Stimulated activated CD8-positive, alpha-beta memory T cell treated with anti-CD3 and anti-CD28 coated beads, Interleukin-12 subunit alpha, Interleukin-12 subunit beta, amount 100 ng/mL, for 1 hour (primary cell): ENCODE measurements around the gene SDK1.
"Not testable (repeated sequence)": the region's sequence is repeated elsewhere in the genome, so short reads cannot be mapped to it uniquely, and the experiment has no call there.

ENCODE experiments used
- DNase-seq: peaks from one replicate; pipeline ENCODE4 v3.0.0-alpha.2; 2020; ENCODE audit warnings: low read depth

SDK1 gene

DNA sequence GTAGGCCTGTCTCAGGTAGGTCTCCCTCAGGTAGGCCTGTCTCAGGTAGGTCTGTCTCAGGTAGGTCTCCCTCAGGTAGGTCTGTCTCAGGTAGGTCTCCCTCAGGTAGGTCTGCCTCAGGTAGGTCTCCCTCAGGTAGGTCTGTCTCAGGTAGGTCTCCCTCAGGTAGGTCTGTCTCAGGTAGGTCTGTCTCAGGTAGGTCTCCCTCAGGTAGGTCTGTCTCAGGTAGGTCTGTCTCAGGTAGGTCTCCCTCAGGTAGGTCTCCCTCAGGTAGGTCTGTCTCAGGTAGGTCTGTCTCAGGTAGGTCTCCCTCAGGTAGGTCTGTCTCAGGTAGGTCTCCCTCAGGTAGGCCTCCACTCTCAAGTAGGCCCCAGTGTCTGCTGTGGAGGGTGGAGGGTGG lies 281.1 kb downstream of the SDK1 start:
- not testable (repeated sequence) for DNase-seq

DNA sequence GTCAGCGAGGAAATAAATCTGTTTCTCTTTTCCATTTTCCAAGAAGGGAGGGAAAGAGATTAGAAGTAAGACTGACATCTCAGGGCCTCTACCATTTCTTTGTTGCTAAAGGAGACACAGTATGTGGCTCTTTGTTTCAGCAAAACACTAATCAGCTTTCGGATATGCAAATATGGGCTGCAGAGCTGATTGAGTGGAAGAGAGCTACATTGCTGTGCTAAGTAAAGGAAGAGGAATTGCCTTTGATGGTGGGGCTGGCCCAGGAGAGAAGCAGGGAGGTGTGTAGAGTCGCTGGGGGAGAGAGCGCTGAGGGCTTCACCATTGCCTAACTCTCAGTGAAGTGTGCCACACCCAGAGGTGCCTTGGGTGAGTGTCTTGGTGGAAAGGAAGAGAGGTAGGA lies 284.8 kb downstream of the SDK1 start:
- no peak for DNase-seq

DNA sequence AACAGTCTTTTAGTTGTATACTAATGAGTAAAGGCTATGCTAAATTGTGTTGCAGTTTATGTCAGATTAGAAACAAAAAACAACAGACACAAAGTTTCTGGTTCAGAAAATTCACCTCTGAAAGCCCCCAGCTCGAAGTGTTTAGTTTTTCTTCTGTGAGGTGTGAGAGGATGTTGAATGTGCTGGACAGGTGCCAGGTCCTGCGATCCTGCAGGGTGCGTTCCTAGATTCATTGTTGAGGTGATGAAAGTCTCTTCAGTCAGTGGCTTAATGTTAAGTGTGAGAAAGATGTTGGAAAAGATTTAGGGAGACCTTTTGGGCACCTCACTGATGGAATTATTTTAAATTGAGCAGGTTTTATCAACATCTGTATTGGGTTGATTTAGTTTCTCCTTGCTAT lies 287.3 kb downstream of the SDK1 start:
- DNase-seq, result no peak

DNA sequence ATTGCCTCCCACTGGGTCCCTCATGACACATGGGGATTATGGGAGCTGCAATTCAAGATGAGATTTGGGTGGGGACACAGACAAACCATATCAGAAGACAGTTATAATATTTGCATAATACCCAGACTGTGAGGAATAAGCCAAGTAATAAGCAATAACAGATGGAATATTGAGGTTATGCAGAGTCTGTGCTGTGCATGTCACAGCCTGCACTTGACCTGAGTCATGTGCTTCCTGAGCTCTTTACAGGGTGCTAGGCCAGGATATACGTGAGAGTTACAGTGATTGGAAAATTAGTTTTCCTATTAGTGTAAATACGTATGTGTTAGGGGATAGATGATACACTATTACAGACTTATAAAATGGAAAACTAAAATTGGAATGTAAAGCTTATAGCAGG lies 288.7 kb downstream of the SDK1 start:
- no peak for DNase-seq

DNA sequence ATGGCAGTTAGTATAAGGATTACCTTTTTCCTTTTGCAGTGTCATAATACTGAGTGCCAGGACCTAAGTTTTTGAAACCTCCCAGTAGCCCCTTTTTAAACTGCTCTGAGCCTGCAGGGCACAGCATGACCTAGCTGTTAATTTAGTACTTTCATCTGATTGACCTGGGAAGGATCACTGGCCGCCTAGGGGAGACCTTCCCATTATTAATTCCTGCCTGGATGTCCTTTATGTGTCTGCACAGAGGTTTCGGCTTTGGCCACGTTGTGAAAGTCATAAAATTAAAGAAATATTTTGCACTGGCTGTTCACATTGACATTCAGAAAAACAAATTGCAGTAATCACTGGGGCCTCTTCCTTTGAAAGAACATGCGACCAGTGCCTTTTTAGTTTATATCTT lies 290.2 kb downstream of the SDK1 start:
- DNase-seq, result no peak

DNA sequence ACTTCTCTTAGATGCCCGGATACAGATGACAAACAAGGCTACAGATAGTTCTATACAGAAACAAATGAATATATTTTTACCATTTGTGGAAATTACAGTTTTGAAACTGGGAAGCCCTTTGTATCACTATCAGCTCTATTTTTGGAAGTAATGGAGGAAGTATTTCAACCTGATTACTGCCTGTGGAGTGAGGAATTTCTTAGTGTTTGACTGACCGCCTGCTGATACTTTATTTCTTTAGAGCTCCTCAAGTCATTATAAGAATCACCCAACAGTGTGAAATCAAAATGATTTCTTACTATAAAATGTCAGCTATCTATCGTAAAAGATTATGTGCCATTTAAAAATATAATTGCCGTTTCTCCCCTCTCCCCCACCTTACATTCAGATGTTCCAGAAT lies 290.9 kb downstream of the SDK1 start:
- no peak for DNase-seq

DNA sequence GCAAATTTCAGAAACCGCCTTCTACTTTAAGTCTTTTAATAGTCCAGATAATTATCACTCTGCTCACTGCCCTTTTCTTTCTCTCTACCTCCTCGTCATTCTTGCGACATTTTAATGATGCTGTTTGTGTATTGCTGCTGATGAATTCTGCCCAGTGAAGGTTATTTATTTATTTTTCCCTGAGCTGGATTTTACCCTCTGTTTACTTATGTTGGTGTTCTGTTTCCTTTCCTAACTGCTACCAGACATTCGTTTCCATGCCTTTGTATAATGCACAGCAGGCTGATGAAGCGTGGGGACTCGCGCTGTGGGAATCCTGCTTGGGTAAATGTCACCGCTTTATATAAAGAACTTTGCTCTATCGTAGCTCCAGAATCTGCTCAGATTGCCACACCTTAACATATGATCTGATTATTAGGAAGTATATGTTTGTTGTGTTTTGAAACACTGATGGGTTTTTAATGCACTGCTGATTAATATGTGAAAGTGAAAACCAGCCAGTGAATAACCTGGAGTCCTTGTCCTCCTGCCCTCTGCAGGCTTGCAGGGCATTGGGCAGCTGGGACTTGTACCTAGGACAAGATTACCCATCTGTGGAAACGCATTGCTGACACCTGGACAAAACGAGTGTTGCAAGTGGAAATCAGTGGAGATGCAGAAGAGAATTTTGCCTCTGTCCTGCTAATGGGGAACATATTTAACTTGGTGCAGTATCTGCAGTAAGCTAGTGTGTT lies 291.5 kb downstream of the SDK1 start:
- no peak for DNase-seq

DNA sequence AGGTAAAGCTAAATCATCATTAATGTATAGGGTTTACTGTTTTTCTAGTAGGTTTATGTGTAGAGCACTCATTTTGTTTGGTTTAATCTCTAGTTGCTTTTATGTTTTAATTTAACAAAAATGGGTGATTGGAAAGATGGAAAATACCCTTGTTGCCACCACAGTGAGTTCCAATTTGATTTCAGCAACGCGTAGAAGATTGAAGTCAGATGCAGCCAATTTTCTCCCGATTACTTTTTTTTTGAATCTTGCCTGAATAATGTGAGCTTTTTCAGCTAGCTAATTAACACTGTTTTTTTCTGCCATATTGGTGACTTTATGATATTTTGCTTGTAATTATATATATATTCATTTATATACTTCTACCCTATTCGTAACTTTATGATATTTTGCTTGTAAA lies 293.8 kb downstream of the SDK1 start:
- no peak for DNase-seq

DNA sequence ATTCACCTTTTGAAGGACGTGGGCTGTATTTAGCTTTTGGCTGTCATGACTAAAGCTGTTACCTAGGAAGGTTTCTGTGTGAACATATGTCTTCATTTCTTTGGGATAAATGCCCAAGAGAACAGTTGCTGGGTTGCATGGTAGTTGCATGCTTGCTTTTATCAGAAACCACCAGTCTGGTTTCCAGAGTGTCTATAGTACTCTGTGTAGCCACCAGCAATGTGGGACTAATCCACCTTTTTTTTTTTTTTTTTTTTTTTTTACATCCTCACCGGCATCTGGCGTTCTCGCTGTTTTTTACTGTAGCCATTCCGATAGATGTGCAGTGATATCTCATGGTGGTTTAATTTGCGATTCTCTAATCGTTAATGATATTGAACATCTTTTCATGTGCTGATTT lies 297.8 kb downstream of the SDK1 start:
- no peak for DNase-seq

DNA sequence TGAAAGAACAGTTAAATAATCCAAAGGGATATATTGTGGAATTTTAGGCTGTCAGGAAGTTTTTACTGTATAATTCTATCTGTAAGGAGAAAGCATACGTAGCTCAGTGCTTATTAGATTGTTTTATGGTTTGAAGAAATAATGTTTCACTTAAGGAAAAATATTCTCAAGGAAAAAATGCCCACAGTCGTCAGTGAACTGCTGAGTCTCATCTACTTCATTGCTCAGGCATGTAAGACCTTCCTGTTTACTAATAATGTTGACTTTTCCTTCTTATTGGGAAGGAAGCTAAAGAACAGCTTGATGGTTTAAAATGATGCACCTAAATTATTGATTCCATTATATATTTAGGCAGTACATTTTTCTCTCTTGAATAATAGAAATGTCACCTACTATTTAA lies 304.2 kb downstream of the SDK1 start:
- no peak for DNase-seq

DNA sequence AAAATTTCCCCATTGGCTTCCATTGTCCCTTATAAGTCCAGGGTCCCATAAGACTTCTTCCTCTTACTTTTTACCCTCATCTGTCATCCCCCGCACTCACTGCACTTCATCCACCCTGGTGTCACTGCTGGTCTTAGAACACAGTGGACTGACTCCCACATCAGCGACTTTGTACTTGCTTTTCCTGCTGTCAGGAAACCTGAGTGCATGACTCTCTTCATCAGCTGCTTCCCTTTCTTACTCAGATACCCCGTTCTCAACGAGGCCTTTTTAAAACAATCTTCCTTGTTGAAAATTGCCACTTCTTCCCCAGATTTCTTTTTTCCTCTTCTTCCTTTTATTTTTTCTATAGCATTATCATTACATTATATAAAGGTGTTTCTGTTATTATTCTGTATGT lies 305.4 kb downstream of the SDK1 start:
- DNase-seq, result no peak

DNA sequence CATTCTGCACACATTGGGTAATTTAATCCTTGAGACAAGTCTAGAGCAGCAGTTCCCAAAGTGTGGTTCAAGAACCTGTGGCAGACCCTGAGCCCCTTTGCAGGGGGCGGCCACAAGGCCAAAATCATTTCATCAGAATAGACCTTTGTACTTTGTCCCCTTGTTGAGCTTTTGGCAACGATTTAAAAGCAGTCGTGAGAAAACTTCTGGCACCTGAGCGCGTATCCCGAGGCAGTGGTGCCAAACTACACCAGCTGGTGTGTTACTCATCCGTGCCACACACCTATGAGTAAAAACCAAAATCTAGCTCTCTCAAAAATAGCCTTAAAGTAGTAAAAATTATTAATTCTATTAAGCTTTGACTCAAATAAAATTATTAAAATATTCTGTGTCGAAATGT lies 306.8 kb downstream of the SDK1 start:
- DNase-seq, result no peak

DNA sequence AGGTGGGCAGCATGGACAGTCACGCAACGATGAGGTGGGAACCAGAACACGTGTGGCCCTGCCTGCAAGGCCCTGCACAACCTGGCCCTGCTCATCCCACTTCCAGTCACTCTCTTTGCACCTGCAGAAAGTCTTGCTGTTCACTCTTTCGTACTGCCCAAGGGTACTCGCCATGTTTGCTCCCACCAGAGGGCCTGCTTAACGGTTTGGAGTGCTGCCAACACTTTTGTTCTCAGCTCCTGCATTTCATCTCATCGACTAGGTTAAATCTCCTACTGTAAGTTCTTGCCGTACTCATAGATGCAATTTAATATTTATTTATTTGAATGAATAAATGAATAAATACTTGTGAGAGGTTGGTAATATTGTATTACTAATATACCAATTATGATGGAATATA lies 315.3 kb downstream of the SDK1 start:
- no peak for DNase-seq

DNA sequence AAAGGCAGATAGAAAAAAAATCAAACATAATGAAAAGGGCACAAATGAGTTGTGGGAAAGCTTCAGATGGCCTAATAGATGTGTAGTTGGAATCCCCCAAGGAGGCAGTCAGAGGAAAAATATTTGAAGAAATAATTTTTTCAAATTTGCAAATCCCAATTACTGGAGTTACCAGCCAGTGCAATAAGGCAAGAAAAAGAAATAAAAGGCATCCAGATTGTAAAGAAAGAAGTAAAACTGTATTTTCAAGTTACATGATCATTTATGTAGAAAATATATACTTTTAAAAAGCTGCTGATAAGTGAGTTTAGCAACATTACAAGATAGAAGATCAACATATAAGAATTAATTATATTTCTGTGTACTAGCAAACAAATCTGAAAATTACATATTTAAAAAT lies 329.0 kb downstream of the SDK1 start:
- no peak for DNase-seq

DNA sequence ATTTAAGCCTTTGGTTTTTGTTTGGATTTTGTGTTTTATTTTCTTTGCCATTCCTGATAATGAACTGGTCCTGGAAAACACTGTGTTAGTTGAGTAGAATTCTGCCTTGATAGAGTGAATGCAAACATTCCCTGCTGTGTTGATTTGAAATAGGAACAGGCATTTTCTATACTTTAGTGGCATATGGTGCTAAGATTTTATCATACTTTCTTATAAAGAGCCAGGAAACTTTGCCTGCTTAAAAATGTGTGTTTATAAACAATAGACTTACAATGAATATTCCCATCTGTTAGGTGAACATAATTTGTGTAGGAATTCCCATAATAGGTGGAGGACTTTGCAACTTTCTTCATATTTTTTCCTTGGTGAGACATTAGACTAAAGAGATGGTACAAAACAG lies 333.3 kb downstream of the SDK1 start:
- no peak for DNase-seq

DNA sequence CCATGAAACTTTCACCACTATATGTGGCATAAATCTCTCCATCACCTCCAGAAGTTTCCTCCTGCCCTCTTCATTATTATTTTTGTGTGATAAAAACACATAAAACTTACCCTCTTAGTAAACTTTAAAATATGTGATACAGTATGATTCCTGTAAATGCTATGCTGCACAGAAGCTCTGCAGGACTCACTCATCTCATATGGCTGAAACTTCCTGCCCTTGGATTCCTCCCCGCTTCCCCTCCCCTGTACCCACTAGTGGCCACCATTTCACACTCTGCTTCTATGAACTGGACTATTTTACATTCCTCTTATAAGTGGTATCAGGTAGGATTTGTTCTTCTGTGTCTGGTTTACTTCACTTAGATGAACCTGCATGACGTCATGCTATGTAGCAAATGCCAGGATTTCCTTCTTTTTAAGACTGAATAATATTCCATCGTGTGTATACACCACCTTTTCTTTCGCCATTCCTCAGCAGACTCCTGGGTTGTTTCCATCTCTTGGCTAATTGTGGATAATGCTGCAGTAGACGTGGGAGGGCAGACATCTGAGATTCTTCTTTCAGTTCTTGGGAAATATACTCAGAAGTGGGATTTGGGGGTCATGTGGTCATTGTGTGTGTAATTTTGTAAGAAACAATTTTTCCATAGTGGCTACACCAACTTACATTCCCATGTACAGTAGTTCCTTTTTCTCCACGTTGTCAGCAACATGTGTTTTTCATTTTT lies 335.2 kb downstream of the SDK1 start:
- no peak for DNase-seq

DNA sequence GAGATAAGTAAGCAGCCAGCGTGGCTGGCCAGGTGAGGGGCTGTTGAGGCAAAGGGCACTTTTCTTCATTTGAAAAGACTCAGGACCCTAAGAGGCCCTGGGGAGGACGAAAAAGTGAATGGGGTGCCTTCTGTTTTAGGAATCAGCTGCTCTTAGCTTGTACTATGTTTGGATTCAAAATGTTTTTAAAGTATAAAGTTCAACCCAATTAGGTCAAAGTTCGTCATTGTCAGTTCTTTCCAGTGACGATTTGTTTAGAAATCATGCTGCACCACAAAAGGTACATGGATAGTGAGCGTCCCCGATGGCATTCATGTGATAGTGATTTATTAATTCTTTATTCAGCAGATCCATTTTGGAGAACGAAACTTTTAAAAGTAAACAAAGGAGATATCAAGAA lies 338.2 kb downstream of the SDK1 start:
- DNase-seq, result no peak

DNA sequence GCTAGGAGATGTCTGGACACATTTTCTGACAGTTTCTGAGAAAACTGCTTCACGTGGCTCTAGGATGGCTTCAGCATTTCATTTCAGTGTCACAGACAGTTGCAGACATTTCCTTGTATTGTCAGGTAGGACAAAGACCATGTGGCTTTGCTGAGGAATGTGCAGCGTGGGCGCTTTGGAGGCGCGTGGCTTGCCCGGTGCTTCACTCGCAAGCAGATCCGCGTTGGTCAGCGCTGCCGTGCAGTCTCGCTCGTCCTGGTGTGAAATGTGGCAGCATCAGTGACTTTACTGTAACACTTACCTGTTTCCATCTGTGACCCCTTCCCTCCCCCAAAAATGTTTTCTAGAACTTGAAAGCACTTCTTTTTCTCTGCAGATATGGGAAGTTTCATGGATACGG lies 340.5 kb downstream of the SDK1 start:
- DNase-seq, result no peak

DNA sequence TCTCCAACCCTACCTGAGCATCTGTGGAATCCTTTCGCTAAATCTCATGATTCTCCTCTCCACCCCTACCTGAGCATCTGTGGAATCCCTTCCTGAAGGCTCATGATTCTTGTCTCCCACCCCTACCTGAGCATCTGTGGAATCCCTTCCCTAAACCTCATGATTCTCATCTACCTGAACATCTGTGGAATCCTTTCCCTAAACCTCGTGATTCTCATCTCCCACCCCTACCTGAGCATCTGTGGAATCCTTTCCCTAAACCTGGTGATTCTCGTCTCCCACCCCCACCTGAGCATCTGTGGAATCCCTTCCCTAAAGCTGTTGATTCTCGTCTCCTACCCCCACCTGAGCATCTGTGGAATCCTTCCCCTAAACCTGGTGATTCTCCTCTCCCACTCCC lies 342.0 kb downstream of the SDK1 start:
- no peak for DNase-seq

DNA sequence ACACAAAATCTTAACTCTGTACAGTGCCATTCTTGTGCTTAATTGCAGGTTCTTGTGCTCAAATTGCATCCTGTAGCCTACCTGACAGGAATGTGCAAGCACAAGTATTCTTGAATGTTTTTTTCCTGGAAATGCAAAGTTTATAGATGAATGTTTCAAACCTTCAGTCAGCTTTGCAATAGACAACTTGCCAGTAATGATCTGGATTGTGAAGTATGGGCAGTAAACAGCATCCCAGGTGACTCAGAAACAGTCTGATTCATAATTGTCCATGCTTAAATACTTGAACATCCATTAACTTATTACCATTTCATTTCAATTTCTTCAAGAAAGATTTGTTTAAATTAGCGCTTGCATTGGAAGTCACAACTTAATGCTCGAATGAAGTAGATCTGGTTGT lies 347.2 kb downstream of the SDK1 start:
- no peak for DNase-seq

DNA sequence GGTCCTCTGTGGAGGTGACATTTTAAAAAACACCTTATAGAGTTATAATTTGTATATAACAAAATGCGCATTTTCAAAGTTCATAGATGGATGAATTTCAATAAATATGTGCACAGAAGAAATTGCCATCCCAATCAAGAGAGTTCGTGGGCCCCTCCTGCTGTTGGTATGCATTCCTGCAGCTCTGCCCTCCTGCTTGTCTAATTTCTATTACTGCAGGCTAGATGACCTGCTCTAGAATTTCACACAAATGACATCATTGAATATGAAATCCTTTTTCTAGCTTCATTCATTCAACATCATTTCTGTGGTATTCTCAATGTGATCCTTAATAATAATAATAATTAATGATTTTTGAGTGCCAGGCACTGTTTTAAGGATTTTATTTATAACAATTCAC lies 348.2 kb downstream of the SDK1 start:
- no peak for DNase-seq

DNA sequence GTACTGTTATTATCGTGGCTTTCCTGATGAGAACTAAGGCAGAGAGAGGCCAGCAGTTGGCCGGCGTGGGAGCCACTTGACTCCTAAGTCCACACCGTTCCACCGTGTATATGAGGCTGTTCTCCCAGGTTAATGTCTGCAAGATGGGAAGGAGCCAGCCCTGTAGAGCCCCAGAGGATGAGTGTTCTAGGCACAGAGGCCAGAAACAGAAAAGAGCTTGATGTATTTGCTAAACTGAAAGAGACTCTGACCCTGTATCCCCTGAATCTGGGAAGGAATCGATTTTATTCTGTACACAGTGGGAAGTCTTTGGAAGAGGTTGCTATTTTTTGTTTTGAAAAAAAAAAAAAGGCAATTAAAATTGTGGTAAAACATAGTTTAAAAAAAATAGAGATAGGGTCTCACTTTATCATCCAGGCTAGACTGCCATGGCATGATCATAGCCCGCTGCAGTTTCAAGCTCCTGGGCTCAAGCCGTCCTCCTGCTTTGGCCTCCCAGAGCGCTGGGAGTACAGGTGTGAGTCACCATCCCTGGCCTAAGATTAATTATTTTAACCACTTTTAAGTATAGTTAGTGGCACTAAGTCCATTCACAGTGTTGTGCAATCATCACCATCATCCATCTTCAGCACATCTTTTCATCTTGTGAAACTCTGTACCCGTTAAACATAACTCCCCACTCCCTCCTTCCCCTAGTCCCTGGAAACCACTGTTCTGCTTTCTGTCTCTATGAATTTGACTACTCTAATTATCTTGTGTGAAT lies 348.8 kb downstream of the SDK1 start:
- no peak for DNase-seq

DNA sequence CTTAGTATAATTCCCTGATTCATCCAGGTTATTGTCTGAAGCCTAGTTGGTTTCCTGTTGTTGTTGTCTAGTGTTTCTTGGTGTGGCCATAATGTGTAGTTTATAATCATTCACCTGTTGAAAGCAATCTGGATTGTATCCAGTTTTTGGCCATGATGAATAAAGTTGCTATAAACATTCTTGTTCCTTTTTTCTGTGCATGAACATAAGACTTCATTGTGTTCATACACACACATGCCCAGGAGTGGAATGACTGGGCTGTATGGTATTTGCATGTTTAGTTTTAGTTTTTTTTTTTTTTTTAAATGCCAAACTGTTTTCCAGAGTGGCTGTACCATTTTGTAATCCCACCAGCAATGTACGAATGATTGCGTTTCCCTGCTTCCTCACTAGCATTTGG lies 349.8 kb downstream of the SDK1 start:
- DNase-seq, result no peak
